ENCODE data around the gene ITGB4.

The ITGB4 gene

DNA sequence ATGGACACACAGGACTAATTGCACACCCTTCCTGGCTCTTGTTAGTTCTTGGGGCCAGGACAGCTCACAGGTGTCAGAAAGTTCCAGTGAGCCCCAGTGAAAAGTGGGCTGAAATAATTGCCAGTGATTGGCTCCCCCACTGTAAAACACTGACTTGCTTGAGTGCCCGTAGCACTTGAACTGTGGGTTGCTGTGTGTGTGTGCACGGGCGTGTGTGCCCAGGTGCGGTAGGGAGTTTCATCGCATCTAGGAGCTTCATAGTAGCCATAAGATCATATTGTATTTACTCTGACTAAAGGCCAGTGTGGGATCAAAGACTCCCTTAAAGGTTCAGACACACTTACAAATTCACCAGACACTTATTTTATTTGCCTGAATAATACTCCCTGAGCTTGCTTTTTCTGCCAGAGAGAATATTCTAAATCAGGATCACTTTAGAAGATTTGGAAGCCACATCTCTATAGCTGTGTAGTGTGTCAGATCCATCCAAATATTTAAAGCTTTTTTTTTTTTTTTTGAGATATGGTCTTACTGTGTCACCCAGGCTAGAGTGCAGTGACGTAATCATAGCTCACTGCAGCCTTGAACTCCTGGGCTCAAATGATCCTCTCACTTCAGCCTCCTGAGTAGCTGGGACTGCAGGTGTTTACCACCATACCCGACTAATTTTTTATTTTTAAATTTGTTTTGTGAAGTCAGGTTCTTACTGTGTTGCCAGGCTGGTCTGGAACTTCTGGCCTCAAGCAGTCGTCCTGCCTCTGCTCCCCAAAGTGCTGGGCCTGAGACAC, 74.8 kb downstream of the ITGB4 start:
- H3K9me3 ChIP-seq (ENCODE audit: insufficient read depth, low read length, severe bottlenecking): no peaks in the 10 kb centered on the region
- no peak overlapping the region for H3K9ac ChIP-seq (ENCODE audit: low read depth, low read length)
- H3K36me3 ChIP-seq (ENCODE audit: insufficient read depth, low read length): peaks cover 87% of the 10 kb centered on the region
- ATAC-seq (ENCODE audit: insufficient read depth, low read depth) (no peak), DNase-seq (no peak)
- H3K4me2 ChIP-seq (ENCODE audit: insufficient read depth, low read length): no peak overlapping the region
- no peaks in the 10 kb centered on the region for H3K27me3 ChIP-seq (ENCODE audit: insufficient read depth, low read length, poor library complexity)
- TF ChIP-seq, protein P1, sequence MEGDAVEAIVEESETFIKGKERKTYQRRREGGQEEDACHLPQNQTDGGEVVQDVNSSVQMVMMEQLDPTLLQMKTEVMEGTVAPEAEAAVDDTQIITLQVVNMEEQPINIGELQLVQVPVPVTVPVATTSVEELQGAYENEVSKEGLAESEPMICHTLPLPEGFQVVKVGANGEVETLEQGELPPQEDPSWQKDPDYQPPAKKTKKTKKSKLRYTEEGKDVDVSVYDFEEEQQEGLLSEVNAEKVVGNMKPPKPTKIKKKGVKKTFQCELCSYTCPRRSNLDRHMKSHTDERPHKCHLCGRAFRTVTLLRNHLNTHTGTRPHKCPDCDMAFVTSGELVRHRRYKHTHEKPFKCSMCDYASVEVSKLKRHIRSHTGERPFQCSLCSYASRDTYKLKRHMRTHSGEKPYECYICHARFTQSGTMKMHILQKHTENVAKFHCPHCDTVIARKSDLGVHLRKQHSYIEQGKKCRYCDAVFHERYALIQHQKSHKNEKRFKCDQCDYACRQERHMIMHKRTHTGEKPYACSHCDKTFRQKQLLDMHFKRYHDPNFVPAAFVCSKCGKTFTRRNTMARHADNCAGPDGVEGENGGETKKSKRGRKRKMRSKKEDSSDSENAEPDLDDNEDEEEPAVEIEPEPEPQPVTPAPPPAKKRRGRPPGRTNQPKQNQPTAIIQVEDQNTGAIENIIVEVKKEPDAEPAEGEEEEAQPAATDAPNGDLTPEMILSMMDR (IDR thresholded peaks at IDR 0.05; ENCODE audit: borderline replicate concordance, extremely low read depth, low read length, poor library complexity, severe bottlenecking): no peak
- TF ChIP-seq EZH2 (IDR thresholded peaks at IDR 0.05; ENCODE audit: borderline replicate concordance, low read depth, low read length, severe bottlenecking): no peak
- H3K4me3 ChIP-seq (ENCODE audit: low read depth in 1 of 2, low read length in 2 of 2): no peak overlapping the region
- peaks cover 89% of the 10 kb centered on the region for H3K79me2 ChIP-seq (ENCODE audit: insufficient read depth, low read length)
- no peak overlapping the region for H3K27ac ChIP-seq (ENCODE audit: low read length)
- peaks cover 23% of the 10 kb centered on the region for H4K20me1 ChIP-seq (ENCODE audit: insufficient read depth, low read length)
- H2AFZ ChIP-seq (ENCODE audit: low read depth, low read length): no peak overlapping the region
- no peaks in the 10 kb centered on the region for H3K4me1 ChIP-seq (ENCODE audit: insufficient read depth, low read length)

DNA sequence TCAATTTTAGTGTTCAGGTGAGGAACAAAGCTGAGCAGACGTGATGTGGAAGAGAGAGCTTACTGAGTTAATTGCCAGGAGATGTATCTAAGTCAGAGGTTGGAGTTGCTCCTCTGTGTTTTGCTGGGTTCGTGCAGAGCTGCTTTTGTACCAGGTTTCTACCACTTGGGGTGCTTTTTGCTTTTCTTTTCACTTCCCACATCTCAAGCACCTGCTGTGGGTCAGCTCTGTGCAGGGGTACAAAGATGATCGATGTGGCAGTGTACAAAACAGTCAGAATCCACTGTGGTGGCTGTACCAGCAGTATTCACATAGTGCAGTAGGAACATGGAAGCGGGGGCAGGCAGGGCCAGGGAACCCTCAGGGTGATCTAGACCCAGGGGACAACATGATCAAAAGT, 78.1 kb downstream of the ITGB4 start:
- Histone ChIP-seq H3K36me3 (ENCODE audit: insufficient read depth, low read length) (peaks cover 75% of the 10 kb centered on the region), H3K4me1 (ENCODE audit: insufficient read depth, low read length) (no peaks in the 10 kb centered on the region), H3K27ac (ENCODE audit: low read length) (no peak overlapping the region), H3K27me3 (ENCODE audit: insufficient read depth, low read length, poor library complexity) (no peaks in the 10 kb centered on the region), H3K79me2 (ENCODE audit: insufficient read depth, low read length) (peaks cover 84% of the 10 kb centered on the region), H3K4me3 (ENCODE audit: low read depth in 1 of 2, low read length in 2 of 2) (no peak overlapping the region), H2AFZ (ENCODE audit: low read depth, low read length) (no peak overlapping the region), H3K9ac (ENCODE audit: low read depth, low read length) (no peak overlapping the region), H4K20me1 (ENCODE audit: insufficient read depth, low read length) (peaks cover 25% of the 10 kb centered on the region), H3K9me3 (ENCODE audit: insufficient read depth, low read length, severe bottlenecking) (no peaks in the 10 kb centered on the region), H3K4me2 (ENCODE audit: insufficient read depth, low read length) (no peak overlapping the region)
- TF ChIP-seq, protein P1 (IDR thresholded peaks at IDR 0.05; ENCODE audit: borderline replicate concordance, extremely low read depth, low read length, poor library complexity, severe bottlenecking): no peak
- no peak for TF ChIP-seq EZH2 (IDR thresholded peaks at IDR 0.05; ENCODE audit: borderline replicate concordance, low read depth, low read length, severe bottlenecking)
- no peak for ATAC-seq (ENCODE audit: insufficient read depth, low read depth)
- DNase-seq: no peak

DNA sequence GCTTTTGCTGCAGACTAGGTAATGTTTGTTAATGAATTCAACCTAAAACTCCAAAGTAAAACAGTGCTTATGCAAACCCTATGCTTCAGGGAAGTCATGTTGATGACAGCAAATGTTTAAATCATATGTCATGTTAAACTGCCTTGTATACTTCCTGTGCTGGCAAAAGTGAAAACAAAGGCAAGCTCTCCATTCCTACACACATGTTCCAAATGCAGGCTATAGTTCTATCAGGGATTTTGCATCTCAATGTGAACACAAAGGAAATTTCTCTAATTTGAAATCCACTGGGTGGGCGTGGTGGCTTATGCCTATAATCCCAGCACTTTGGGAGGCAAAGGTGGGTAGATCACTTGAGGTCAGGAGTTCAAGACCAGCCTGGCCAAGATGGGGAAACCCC, 82.6 kb downstream of the ITGB4 start:
- TF ChIP-seq EZH2 (IDR thresholded peaks at IDR 0.05; ENCODE audit: borderline replicate concordance, low read depth, low read length, severe bottlenecking): no peak
- TF ChIP-seq, protein P1 (IDR thresholded peaks at IDR 0.05; ENCODE audit: borderline replicate concordance, extremely low read depth, low read length, poor library complexity, severe bottlenecking): no peak
- peaks cover 75% of the 10 kb centered on the region for H3K79me2 ChIP-seq (ENCODE audit: insufficient read depth, low read length)
- H3K4me2 ChIP-seq (ENCODE audit: insufficient read depth, low read length): no peak overlapping the region
- H3K4me3 ChIP-seq (ENCODE audit: low read depth in 1 of 2, low read length in 2 of 2): no peak overlapping the region
- H3K9ac ChIP-seq (ENCODE audit: low read depth, low read length): no peak overlapping the region
- H3K9me3 ChIP-seq (ENCODE audit: insufficient read depth, low read length, severe bottlenecking): no peaks in the 10 kb centered on the region
- no peaks in the 10 kb centered on the region for H3K4me1 ChIP-seq (ENCODE audit: insufficient read depth, low read length)
- peaks cover 48% of the 10 kb centered on the region for H3K36me3 ChIP-seq (ENCODE audit: insufficient read depth, low read length)
- no peak for DNase-seq
- H2AFZ ChIP-seq (ENCODE audit: low read depth, low read length): no peak overlapping the region
- no peaks in the 10 kb centered on the region for H3K27me3 ChIP-seq (ENCODE audit: insufficient read depth, low read length, poor library complexity)
- peaks cover 24% of the 10 kb centered on the region; the same call in 1 of the 2 replicates for H4K20me1 ChIP-seq (ENCODE audit: insufficient read depth, low read length)
- H3K27ac ChIP-seq (ENCODE audit: low read length): no peak overlapping the region
- ATAC-seq (ENCODE audit: insufficient read depth, low read depth): no peak
